Cardiac septum (tissue), 1 donor: ENCODE data around the gene RBFOX1. TPM values are rescaled to one million over a fixed set of nuclear protein-coding genes. Genes with fewer than 3 reads are reported as not detected.

Source experiments
- DNase-seq: peaks from one replicate; pipeline ENCODE4 v3.0.0-alpha.2; 2020; ENCODE audit warnings: low spot score
- intact Hi-C: fragments of 100-400 bp; cut with DNase I; formaldehyde crosslinking; loops from one replicate; pipeline ENCODE4 v1.14.0; 2022
- total RNA-seq: library from RNA; stranded (reverse); fragmentation: NEBNext Ultra II Directional; extraction: Animal tissue kit (Norgen Biotek cat#: 25700); gene quantifications from one replicate; pipeline ENCODE4 v1.2.1, GENCODE V29; 2021
- donor health status: DM: no; HTN: no; CAD: no.

Gene RBFOX1
- total RNA-seq, 1 donor from 2014 or later: 27.1 TPM

GRCh38 chr16:7503666-7504065 is 171.0 kb downstream of the RBFOX1 start:
- intact Hi-C loops: loop anchor here (10.0 kb wide), 2 partner anchors 101 to 159 kb away; no protein-coding TSS in a partner anchor
- DNase-seq: no peak

DNA sequence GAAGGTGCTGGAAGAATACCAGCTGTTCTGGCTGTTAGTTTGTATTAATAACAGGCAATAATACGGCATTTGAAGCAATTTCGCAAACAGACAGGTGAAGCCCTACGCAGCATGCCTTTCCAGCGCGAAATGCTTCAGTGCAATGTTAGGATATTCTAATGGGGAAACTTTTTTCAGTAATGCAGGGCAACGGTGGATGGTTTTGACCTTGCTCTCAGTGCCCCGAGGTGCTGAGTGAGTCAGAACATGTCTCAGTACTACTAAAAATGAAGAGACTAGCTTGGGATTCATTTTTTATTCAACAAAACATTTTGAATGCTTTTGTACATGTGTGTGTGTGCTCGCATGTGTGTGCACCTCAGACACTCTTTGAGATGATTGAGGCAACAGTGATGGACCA is 172.2 kb downstream of the RBFOX1 start:
- intact Hi-C loops: loop anchor here (10.0 kb wide), 2 partner anchors 100 to 160 kb away; no protein-coding TSS in a partner anchor

DNA sequence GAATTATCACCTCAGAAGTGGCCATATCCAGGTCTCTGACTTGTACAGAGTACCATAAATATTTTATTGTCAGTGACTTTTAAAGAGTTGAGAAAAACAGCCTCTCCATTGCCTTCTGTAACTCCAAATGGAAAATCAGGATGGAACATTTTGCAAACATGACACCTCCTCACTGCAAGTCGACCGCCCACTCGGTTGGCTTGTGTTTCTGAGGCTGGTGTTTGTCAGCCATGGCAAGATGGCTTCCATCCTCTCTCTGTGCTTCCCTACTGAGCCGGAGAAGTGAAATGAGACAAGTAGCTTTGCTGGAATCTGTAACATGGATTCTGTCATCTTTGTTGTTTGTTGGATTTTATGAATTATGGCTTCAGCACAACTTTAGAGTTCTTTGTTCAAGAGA is 172.8 kb downstream of the RBFOX1 start:
- intact Hi-C loops: loop anchor here (10.0 kb wide), 2 partner anchors 99 to 161 kb away; no protein-coding TSS in a partner anchor
- DNase-seq: no peak

More for the DNA sequence above, 172.2 kb downstream of the RBFOX1 start:
- DNase-seq: no peak

DNA sequence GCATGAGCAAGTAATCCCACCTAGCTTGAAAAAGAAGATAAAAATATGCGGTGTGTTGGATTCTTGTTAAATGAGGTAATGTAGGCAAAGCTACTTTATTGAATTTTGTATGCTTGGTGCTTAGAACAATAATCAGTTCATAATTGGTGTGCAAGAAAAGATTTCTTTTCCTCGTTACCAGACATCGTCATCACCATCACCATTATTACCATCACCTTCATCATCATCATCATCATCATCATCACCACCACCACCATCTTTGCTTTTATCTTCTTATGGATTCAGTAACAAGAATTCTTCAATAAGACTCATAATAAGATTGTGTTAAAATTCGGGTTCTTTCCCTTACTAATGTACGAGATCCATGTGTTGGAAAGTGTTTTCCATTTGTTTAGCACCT is 173.7 kb downstream of the RBFOX1 start:
- no peak for DNase-seq
- intact Hi-C loops: loop anchor here (10.0 kb wide), 2 partner anchors 98 to 162 kb away; no protein-coding TSS in a partner anchor

DNA sequence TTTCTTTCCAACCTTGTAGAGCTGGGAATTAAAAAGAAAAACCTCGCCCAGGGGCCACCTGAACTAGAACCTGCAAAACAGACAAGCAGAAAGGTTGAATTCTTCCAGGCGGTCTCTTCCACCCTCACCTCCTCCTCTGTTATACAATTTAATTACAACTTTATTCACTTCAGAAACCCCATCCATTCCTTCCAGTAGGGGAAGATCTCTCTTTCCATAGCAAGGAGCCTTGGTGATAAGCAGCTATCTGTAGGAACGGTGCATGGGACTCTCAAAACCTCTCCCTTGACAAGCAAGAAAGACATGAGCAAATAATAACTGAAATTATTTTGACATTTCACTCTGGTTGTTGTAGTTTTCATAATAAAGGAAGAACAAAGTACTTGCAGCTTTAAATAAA is 176.0 kb downstream of the RBFOX1 start:
- intact Hi-C loops: loop anchor here (10.0 kb wide), 2 partner anchors 96 to 164 kb away; no protein-coding TSS in a partner anchor

DNA sequence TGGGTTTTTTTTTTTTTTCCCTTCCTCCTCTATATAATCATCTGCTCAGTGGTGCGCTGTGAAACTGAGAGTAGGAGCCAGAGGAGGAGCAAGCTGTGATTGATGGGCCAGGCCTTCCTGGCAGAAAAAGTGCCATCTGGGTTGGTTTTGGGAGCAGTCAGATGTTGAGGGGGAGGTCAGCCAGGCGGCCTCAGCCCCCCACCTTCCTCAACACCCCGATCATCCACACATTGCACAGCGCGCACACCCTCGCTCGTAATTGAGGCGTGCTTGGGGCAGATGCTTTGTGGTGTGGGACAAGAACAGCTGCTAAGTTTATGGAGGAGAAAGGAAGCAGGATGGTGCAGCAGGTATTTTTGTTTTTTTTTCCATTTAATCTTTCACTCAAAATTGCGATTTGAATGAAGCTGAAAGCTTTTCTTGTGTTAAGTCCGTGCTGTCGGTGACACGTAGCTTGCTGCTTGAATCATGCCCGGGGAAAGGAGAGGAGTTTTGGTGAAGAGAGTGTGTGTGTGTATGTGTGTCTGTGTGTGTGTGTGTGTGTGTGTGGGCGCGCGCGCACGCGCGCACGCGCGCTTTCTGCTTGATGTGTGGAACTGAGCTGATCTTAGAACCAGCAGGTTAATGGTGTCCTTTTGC is 177.4 kb downstream of the RBFOX1 start:
- DNase-seq: no peak

More for the DNA sequence above, 176.0 kb downstream of the RBFOX1 start:
- DNase-seq: no peak

GRCh38 chr16:7511549-7512260 is 179.1 kb downstream of the RBFOX1 start:
- DNase-seq: no peak
- intact Hi-C loops: no loop called here

More for the DNA sequence above, 177.4 kb downstream of the RBFOX1 start:
- intact Hi-C loops: loop anchor here (10.0 kb wide), 2 partner anchors 95 to 165 kb away; no protein-coding TSS in a partner anchor

DNA sequence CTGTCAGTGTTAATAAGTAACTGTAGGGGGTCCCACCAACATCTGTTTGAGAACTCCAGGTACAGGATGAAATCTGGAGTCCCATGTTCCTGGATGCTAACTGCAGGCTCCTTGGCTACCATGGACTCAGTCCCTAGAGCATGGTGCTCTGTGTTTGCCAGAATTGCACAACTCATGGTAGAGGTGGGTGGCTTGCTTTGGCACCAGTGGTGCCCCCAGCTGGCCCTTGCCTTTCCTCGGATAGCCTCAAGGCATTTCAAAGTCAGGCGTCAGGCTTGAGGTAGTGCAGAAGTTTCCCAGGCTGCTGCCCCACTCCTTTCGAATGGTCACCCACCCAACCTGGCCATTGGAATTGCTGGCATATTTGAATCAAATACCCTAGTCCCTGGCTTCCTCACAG is 179.9 kb downstream of the RBFOX1 start:
- no peak for DNase-seq
- intact Hi-C loops: no loop called here

DNA sequence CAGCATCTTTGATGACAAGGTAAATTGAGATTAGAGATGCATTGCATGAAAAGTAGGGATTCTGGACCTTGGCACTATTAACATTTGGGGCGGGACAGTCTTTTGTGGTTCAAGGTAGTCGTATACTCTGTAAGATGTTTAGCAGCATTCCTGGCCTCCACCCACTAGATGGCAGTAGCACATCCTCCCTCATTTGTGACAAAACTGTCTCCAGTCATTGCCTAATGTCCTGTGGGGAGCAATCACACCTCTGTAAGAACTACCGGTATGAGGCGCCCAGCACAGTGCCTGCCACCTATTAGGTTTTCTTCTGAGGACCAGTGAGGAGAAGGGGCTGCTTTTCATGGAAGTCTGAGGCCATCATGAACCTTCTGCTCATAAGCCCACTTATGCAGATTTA is 180.8 kb downstream of the RBFOX1 start:
- DNase-seq: no peak
- intact Hi-C loops: no loop called here

DNA sequence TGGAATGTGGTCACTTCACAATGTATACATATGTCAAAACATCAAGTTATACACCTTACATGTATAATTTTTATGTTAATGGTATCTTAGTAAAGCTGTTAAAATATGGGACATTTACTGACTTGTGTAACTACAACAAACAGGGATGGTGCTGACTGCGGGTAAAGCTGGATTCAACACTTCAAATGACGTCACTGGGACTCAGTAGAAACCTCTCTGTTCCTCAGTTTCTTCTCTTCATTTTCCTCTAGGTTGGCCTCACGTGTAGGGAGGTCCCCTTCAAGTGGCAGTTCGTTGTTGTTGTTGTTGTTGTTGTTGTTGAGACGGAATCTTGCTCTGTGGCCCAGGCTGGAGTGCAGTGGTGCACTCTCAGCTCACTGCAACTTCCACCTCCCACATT is 182.9 kb downstream of the RBFOX1 start:
- intact Hi-C loops: no loop called here
- DNase-seq: no peak

- no peak for DNase-seq
- intact Hi-C loops: no loop called here
Measured at GRCh38 chr16:7517496-7517895, 184.9 kb downstream of the RBFOX1 start.

DNA sequence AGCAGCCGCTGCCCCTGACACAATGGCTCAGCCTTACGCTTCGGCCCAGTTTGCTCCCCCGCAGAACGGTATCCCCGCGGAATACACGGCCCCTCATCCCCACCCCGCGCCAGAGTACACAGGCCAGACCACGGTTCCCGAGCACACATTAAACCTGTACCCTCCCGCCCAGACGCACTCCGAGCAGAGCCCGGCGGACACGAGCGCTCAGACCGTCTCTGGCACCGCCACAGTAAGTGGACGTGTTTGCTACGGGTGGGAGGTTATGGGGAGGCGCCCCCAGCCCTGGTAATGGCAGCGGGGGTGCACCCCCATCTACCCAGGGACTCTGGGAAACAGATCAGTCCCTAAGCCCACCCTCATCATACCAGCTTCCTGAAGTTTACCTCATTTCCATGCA is 185.5 kb downstream of the RBFOX1 start:
- intact Hi-C loops: no loop called here
- no peak for DNase-seq

GRCh38 chr16:7521834-7522233 is 189.2 kb downstream of the RBFOX1 start:
- intact Hi-C loops: no loop called here
- DNase-seq: no peak

DNA sequence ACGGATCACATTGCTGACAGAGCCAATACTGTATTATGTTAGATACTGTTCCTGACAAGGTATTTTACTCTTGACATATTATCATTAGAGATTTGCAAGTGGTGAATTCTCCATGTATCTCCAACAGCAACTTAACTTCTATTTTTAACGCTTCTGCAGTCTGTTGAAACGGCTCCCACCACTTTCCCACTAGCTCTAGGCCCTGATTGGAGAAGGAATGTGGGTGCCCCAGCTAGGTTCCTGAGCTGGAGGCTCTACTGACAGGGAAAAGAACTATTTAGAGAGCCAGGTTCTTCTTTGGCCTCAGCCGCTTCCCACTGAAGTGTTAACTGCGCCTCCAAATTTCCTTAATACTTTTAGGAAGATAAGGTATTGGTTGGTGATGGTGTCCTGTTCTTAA is 191.8 kb downstream of the RBFOX1 start:
- DNase-seq: no peak
- intact Hi-C loops: no loop called here

DNA sequence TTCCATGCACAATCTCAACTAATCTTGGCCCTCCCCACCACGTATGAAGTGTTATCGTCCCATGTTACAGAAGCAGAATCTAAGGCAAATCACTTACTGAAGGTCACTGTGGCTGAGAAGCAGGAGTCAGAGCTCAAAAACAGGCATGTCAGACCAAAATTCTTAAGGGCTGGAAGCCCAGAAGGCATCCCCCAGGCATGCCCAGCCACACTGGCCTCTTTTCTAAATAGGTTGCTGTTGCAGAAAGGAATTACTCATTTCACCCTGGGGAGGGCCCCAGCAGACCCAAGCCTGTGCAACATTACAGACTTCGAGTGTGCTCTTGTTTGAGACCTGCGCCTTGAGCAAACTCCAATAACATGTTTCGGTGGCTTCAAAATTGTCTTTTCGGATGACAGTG is 194.1 kb downstream of the RBFOX1 start:
- intact Hi-C loops: no loop called here
- no peak for DNase-seq

GRCh38 chr16:7532534-7532933 is 199.9 kb downstream of the RBFOX1 start:
- no peak for DNase-seq
- intact Hi-C loops: no loop called here

DNA sequence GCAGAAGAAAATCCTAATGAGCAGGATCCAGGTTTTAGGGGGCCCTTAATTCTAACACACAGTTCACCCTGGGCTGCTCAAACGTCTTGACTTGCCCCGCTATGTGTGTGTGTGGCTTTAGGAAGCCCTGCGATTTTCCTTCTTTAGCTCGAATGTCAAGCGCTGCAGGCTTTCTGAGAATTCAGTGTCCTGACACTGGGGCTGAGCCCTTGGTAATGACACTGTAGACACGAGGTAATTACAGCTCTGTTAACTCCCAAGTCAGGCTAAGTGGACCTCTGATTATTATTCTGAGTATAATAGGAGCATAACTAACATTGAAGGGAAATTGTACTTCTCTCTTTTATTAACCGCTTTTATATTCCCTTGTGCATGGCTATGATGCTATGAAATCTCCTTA is 202.1 kb downstream of the RBFOX1 start:
- no peak for DNase-seq
- intact Hi-C loops: no loop called here

- no peak for DNase-seq
- intact Hi-C loops: no loop called here
Measured at GRCh38 chr16:7541026-7541425, 208.4 kb downstream of the RBFOX1 start.

DNA sequence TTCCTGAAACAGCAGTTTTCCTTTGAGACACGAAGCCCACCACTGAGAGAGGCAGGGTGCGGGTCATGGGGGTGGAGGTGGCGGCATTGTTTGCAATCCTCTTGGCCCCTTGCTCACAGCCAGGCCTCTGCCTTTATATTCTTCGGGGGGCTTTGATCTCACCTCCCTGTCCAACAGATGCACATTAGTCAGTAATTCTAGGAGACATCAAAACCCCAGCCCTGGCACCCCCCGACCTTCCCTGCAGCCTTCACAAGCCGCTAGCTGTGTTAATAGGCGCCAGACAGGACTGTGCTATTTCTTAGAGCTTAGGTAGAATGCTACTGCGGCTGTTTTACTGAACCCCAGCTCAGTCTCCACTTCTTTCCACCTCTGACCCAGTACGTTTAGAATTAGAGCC is 212.6 kb downstream of the RBFOX1 start:
- intact Hi-C loops: no loop called here
- no peak for DNase-seq

- no peak for DNase-seq
- intact Hi-C loops: no loop called here
Measured at GRCh38 chr16:7546948-7547347, 214.3 kb downstream of the RBFOX1 start.

GRCh38 chr16:7547736-7548135 is 215.1 kb downstream of the RBFOX1 start:
- DNase-seq: no peak
- intact Hi-C loops: no loop called here
